ENCODE measurements around the gene FAM222B. TPM values are rescaled to one million over a fixed set of nuclear protein-coding genes. Genes with fewer than 3 reads are reported as not detected.
A peak's percentile ranks its signal among the peaks of the same experiment; 100 is the strongest.
"Not testable (repeated sequence)": the region's sequence is repeated elsewhere in the genome, so short reads cannot be mapped to it uniquely, and the experiment has no call there.

Gene FAM222B
- total RNA-seq, 1 donor from 2014 or later = 12.2 TPM

DNA sequence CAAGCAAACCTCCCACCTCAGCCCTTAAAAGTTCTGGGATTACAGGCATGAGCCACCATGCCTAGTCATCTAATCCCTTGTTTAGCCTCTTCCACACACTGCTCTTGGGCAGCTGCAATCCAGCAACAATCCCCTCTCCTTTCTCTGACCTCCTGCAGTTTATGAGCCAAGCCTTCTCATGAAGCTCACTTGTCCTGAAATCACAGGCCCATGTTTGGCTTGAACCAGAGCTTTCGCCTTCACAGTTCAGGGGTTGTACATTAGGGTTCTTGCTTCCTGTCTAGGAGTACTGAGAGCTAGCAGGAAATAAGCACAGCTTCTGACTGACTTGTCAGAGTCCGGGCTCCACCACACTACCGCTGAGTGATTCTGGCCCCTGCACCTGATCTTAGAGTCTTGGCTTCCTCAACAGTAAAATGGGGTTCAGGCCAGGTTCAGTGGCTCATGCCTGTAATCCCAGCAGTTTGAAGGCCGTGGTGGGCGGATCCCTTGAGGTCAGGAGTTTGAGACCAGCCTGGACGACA is 28.5 kb upstream of the FAM222B start:
- ATAC-seq = peak; percentile 74

DNA sequence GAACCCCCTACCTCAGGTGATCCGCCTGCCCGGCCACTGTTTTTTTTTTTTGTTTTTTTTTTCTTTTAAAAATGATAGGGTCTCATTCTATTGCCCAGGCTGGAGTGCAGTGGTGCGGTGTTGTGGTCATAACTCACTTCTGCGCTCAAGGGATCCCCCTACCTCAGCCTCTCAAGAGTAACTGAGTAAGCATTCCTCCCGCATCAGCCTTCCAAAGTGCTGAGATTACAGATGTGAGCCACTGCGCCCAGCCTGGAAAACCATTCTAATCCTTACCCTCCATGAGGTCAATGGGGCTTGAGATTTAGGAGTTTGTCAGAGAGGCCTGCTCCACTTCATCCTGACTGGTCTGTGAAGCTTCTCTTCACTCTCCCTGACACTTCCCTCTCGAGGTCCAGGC is 24.7 kb upstream of the FAM222B start:
- no peak for ATAC-seq

DNA sequence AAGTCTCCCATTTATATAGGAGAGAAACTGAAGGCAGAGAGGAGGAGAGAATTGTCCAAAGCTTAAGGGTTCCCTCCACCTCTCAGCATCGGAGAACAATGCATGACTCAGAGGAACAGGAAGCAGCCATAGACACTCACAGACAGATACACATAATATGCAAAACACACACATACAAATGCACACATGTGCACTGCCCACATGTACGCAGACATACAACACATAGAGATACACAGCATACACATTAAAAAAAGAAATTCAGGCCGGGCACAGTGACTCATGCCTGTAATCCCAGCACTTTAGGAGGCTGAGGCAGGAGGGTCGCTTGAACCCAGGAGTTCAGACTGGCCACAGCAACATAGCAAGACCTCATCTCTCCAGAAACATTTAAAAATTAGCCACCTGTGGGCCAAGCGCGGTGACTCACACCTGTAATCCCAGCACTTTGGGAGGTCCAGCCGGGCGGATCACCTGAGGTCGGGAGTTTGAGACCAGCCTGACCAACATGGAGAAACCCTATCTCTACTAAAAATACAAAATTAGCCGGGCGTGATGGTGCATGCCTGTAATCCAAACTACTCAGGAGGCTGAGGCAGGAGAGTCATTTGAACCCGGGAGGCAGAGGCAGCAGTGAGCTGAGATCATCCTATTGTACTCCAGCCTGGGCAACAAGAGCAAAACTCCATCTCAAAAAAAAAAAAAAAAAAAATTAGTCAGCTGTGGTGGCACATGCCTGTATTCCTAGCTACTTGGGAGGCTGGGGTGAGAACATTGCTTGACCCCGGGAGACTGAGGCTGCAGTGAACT is 23.6 kb upstream of the FAM222B start:
- peak; percentile 83 for ATAC-seq

DNA sequence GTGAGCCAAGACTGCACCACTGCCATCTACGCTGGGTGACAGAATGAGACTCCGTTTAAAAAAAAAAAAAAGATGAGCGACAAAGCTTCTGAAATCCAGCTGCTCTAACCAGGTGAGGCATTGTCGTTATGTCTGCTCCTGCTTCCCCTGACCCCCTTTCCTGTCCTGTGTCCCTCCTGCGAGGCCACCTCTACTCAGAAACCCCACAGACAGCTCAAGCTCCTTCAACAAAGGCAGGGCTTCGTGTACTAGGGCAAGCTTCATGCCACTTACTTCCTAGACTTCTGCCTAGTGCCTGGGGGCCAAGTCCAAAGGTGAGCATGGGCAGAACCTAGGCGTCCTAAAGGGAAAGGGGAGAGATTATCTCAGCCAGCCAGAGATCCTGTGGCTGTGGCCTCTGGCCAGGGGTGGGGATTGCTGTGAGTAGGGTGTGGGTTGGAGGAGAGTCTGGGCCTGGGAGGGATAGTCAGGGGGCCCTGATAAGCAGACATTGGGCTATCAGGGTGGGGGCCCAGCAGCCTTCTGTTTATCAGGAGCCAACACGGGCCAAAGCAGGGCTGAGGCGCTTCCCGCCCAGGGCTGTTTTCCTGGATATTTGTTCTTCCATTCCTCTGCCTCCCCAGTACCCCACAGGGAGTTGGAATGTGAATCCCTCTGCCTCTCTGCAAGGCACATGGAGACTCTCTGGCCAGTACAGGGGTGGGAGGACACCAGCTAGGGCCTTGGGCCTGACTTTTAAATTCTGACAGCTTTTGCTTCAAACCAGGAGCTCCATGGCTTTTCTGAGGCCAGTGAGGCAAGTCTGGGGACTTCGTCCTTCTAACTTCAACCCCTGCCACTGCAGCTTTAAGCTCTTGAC is 22.6 kb upstream of the FAM222B start:
- ATAC-seq = peak; percentile 16

DNA sequence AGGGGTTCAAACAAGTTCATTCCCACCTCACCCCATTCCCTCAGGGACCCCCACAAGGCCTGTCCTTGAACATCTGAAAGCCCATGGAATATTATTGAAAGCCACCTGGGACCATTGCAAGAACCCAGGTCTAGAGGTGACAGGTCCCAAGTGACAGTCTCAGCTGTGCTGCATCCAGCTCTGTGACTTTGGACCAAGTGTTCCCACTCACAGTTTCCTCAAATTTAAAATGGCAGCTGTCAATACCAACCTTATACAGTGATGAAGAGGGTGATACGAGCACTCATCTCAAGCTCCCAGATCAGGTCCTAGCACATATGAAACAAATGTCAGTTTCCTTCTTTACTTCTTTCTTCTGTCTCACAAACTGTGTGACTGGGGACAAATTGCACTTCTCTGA is 21.4 kb upstream of the FAM222B start:
- ATAC-seq = no peak

DNA sequence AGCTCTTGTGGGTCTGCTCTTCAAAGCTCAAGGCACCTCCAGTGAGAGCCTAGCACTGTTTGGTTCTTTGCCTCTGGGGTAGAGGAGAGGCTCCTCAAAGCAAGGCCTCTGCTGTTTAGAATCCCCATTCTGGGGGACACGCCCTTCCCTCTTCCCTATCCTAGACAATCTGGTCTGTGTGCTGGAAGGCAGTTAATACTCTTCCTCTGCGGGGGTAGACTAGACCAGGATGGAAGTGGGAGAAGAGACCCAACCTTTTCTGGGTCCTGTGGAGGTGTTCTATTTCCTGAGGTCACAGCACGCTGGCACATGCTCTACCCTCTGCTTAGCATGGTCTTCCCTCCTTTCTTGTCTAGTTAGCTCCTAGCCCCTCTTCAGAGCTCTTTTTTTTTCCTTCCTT is 20.0 kb upstream of the FAM222B start:
- ATAC-seq = no peak

DNA sequence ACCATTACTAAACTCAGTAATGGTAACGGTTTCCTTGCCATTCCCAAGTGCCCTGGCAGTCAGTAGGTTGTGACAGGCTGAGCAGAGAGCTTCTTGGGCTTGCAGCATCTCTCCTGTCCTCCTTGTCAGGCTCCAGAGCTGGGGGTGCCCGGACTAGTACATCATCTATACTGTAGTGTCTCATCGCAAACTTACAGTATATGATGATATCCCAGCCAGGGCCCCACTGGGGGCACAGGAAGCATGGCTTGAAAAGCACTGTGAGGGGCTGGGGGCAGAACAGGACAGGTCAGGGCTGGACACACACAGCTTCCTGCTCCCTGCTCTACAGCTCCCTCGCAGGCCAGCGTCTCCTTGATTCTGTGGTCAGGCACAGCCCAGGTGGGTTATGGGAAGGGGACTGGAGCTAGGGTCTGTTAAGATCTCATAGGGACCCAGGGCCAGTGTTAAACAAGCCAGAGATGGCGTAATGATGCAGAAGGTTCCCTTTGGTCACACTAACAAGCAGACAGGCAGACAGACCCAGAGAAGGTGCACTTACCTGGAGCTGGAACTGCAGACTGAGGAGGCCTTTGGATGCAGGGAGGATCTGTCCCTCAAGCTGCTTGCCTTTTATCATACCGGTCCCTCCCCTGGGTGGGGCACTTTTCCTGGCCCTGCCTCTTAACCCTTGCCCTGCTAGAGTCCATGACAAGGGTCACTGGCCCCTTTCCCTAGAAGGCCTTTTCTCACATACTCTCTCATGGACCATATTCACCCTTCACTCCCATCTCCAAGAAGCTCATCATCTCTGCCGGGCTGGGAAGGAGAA is 19.0 kb upstream of the FAM222B start:
- no peak for ATAC-seq

DNA sequence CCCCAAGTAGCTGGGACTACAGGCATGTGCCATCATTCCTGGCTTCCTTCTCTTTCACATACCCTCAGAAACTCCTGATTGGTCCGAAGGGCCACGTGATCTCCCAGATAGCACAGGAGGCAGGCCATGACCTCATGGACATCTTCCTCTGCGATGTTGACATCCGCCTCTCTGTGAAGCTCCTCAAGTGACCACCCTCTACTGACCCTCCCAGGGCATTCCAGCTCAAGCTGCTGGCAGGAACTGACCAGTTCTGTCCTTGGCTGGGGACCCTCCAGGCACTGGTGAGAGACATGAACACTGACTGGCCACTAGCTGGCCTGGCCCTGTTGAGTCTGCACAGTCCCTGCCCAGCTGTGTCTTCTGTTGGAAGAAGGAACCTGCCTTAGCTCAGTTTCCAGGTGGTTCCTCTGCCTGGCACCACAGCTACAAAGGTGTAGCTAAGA is 17.8 kb upstream of the FAM222B start:
- no peak for ATAC-seq

DNA sequence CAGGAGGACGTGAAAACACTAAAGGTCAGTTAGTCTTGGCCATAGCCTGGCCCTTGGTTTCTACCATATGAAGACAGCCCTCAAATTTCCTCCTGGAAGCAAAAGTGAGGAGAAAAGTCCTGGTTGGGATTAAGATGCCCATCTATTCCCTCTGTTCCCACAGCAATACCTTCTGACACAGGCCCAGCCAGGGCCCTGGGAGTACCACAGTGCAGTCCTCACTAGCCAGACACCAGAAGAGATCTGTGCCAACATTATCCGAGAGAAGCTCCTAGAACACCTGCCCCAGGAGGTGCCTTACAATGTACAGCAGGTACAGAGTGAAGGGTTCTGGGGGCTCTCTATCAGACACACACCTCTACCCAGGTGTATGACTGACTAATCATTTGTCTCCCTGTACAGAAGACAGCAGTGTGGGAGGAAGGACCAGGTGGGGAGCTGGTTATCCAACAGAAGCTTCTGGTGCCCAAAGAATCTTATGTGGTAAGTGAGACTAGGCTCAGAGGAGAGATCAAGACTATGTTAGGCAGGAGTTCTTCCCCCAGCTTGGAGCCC is 16.3 kb upstream of the FAM222B start:
- no peak for ATAC-seq

DNA sequence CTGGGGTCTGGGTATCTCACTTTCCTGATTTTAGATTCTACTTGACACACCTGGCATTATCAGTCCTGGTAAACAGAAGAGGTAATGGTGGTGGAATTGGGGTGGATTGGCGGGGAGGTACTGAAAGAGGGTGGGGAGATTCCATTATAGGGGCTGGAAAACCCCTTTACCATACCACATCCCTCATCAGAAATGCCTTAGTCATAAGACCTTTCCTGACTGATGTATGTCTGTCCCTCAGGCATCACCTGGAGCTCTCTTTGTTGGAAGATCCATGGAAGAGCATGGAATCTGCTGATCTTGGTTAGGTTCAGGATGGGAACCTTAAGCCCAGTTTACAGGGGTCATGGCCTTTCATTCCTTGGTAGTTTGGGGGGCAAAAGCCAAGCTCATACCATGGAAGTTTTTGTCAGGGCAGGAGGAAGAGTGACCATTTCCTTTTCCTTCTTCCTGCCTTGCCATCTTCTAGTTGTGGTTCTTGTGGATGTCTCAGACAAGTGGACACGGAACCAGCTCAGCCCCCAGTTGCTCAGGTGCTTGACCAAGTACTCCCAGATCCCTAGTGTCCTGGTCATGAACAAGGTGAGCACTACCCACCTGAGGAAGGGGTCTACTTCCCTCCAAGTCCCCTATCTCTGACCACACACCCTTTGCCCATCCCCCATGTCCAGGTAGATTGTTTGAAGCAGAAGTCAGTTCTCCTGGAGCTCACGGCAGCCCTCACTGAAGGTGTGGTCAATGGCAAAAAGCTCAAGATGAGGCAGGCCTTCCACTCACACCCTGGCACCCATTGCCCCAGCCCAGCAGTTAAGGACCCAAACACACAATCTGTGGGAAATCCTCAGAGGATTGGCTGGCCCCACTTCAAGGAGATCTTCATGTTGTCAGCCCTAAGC is 15.6 kb upstream of the FAM222B start:
- no peak for ATAC-seq

DNA sequence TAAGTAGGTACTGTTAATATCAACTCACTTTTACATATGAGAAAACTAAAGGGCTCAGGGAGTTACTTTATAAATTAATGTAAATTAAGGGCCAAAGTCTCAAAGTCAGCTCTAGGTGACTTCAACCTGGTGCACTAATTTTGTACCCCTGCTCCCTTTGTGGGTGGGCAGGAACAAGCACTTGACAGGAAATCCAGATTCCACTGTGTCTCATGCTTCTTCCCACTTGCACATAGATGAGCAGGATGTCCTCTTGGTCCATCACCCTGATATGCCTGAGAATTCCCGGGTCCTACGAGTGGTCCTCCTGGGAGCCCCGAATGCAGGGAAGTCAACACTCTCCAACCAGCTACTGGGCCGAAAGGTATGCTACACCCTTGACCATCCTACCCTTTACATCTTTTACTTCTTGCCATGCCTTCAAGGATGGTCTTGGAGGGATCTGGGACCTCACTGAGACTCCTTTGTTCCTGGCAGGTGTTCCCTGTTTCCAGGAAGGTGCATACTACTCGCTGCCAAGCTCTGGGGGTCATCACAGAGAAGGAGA is 13.5 kb upstream of the FAM222B start:
- no peak for ATAC-seq

DNA sequence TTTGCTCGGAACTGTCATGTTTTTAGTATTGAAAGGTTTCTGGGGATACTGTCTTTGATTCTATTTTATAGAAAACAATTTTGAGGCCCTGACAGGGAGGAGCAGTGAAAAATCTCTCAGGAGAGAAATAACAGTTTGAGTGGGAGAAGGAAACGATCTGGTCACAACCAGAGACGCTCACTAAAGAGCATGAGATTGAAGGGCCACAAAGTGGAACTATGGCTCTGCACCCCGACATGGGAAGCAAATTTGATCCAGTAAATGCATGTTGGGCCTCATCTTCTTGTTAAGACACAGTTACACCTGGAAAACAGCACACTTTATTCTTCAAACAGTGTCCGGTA is 12.7 kb upstream of the FAM222B start:
- no peak for ATAC-seq

DNA sequence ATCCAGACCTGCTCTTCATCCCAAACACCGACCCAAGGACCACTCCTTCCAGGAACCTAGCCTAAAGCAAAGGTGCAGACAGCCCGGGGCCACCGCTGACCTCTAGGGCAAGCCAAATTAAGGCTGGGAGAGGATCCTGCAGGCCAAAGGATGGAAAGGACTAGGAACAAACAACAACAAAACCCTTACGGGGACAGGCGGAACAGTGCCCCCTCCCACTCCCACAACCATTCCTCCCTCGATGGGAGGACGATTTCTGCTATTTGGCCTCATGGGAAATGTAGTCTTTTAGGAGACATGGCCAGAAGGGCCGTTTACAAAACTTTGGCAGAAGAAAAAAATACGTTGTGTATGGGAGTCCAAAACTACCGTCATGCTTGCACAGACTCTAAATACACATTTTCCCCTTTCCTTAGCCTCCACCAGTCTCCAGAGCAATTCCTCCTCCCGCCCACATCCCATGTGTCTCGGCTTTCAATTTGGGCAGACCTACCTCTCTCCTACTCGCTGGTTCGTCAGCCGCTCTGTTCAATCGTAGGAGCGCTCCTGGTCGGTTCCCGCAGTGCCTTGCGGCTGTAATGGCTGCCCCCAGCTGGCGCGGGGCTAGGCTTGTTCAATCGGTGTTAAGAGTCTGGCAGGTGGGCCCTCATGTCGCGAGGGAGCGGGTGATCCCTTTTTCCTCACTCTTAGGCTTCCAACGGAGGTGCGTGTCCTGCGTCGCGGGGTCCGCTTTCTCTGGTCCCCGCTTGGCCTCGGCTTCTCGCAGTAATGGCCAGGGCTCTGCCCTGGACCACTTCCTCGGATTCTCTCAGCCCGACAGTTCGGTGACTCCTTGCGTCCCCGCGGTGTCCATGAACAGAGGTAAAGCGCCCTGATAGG is 12.1 kb upstream of the FAM222B start, which contains the start of gene ERAL1:
Gene ERAL1, plus strand, starts transcription at position 560 of the 879 bp plus-strand sequence. Its CDS starts 19 bp downstream, at position 579.
- peak; percentile 94 for ATAC-seq

DNA sequence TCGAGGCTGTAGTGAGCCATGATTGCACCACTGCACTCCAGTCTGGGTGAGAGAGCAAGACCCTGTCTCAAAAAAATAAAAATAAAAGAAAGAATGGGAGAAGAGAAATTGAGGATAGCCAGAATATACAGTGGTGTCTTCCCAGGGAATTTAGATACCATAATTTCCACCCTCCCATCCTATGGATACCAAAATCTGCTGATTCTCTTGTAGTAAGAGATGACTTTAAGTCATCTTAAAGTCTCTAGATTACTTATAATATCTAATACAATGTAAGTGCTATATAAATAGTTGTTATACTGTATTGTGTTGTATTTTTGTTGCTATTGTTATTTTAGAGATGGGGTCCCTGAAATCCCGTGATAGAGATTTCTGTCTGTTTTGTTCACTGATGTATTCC is 10.7 kb upstream of the FAM222B start:
- no peak for ATAC-seq

DNA sequence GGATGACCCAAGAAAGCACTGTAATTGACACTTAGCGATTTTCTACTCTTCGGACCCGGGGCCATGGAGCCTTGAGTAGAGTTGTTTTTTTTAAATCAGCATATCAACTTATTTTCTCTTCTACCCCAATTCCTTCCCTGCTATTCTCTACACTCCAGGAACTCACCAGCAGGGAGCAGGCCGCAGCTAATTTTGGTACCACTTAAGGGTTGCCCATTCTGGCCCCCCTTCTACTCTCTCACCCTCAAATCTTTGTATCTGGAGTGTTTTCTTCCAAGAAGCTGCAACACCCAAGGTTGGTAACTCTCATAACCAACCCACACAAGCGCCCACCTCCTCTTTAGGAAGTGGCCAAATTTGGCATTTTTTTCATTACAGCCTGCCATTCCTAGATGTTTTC is 6.7 kb upstream of the FAM222B start:
- no peak for ATAC-seq

DNA sequence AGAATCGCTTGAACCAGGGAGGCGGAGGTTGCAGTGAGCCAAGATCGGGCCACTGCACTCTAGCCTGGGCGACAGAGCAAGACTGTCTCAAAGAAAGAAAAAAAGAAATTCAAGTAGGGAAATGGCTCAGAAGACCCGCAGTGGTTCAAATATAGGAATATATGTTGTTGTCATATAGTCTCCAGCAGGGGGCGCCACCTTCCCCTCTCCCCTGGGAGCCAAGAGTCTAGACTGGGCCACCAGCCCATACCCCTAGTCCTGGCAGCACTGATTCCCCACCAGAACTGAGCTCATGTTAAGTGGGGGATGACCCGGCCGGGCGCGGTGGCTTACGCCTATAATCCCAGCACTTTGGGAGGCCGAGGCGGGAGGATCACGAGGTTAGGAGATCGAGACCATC is 6.1 kb upstream of the FAM222B start:
- peak; percentile 45 for ATAC-seq

DNA sequence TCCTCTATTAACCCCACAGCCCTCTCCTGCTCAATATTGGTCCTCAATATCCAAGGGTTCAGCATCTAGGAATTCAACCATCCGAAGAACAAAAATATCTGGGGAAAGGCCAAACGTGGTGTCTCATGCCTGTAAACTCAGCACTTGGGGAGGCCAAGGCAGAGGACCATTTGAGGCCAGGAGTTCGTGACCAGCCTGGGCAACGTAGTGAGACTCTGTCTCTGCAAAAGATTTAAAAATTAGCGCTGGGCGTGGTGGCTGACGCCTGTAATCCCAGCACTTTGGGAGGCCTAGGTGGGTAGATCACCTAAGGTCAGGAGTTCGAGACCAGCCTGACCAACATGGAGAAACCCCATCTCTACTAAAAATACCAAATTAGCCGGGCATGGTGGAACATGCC is 4.1 kb upstream of the FAM222B start:
- ATAC-seq = not testable (repeated sequence)

DNA sequence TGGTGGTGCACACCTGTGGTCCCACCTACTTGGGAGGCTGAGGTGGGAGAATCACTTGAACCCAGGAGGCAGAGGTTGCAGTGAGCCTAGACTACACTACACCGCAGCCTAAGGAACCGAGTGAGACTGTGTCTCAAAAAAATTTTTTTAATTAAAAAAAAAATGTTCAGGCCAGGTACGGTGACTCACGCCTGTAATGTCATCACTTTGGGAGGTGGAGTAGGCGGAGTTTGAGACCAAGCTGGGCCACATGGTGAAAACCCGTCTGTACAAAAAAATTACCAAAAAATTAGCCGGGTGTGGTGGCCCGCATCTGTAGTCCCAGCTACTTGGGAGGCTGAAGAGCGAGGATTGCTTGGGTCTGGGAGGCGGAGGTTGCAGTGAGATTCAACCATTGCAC is 3.6 kb upstream of the FAM222B start:
- ATAC-seq = no peak

DNA sequence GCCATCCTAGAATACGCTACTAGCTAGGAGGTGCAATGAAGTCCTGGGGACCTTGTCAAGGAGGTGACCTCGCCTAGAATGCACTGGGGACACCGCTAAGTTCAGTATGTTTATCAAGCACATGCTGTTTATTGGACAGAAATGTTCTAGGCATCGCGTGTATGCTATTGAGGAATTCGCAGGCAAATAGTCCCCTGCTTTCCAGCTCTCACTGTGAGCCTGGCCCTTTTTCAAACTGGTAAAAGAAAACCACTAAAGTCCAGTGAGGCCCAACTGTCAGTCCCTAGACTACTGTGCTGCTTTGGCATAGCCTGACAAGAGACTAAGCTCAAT is 1.2 kb upstream of the FAM222B start:
- ATAC-seq = no peak

DNA sequence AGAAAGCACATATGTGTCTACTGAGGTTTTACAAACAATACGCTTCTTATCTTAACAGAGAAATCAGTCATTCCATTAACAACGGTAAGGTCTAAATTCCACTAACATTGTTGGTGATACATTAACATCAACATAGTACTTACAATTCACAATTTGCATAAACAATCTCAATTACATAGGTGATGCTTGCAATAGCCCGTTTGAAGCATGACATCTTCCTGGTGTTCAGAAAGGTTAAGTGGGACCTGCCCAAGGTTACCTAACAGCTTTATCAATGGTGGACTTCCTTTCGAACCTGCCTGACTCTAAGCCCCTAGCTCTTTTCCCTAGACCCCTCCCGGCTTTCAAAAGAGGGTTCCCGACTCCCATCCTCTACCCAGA is 699 bp downstream of the FAM222B start:
- no peak for ATAC-seq

Data from esophagus mucosa (tissue), 1 donor.